HepG2 (cell line): ENCODE measurements around the gene ABCB9. TPM values are rescaled to one million over a fixed set of nuclear protein-coding genes. Genes with fewer than 3 reads are reported as not detected.

Experiments
- ARID4A ChIP-seq: sonication (generic); formaldehyde crosslinking; IDR thresholded peaks from 2 replicates; pipeline ENCODE4 v1.5.0; 2020; ENCODE audit warnings: mild to moderate bottlenecking, missing genetic modification reagents, borderline replicate concordance
- RFX5 ChIP-seq: IDR thresholded peaks from 2 replicates; pipeline ENCODE4 v1.6.1; 2011; ENCODE audit warnings: low read depth, low read length, improper control_type of control experiment
- RNF219 ChIP-seq: sonication (generic); formaldehyde crosslinking; IDR thresholded peaks from 2 replicates; pipeline ENCODE4 v1.5.0; 2020; ENCODE audit warnings: mild to moderate bottlenecking, missing genetic modification reagents
- SATB2 ChIP-seq: sonication (generic); formaldehyde crosslinking; IDR thresholded peaks from 2 replicates; pipeline ENCODE4 v1.5.0; 2020; ENCODE audit warnings: missing genetic modification reagents
- ZBTB49 ChIP-seq: sonication (generic); formaldehyde crosslinking; IDR thresholded peaks from 2 replicates; pipeline ENCODE4 v1.4.0; 2020; ENCODE audit warnings: missing genetic modification reagents, borderline replicate concordance
- ZFY ChIP-seq: sonication (generic); formaldehyde crosslinking; IDR thresholded peaks from 2 replicates; pipeline ENCODE4 v1.4.0; 2020; ENCODE audit warnings: missing genetic modification reagents
- polyA plus RNA-seq, 8 experiments: library from polyadenylated mRNA; depleted of rRNA in 3 of 8; stranded (reverse) in 7 of 8; unstranded in 1 of 8; fragments of >200 nt; fragmentation: Illumina TruSeq in 4 of 8; extraction: Trizol in 4 of 8; gene quantifications; 2 replicates each; pipeline versions ENCODE4 v1.2.1 to v1.2.3, GENCODE V29; 2011 to 2016; ENCODE audit warnings: low read depth in 4 of 8, missing spikeins in 1 of 8, mixed read lengths in 1 of 8; ENCODE audit not compliant: insufficient read depth in 1 of 8
- total RNA-seq, 5 experiments: library from RNA; depleted of rRNA; stranded (reverse); fragments of >200 nt; fragmentation: Illumina TruSeq; extraction: Trizol; gene quantifications; 2 replicates each; pipeline ENCODE4 v1.2.3, GENCODE V29; 2016; ENCODE audit warnings: low read depth in 1 of 5
- TF ChIP-seq, protein P1 (sequence below): sonication (generic); formaldehyde crosslinking; IDR thresholded peaks from 2 replicates; pipeline ENCODE4 v1.4.0; 2020; ENCODE audit warnings: missing genetic modification reagents, borderline replicate concordance
- TF ChIP-seq, protein P2 (sequence below): sonication (generic); formaldehyde crosslinking; IDR thresholded peaks from 2 replicates; pipeline ENCODE4 v1.4.0; 2020; ENCODE audit warnings: mild to moderate bottlenecking, missing genetic modification reagents
- TF ChIP-seq, protein P3 (sequence below): sonication (generic); formaldehyde crosslinking; conservative IDR thresholded peaks from 2 replicates; pipeline ENCODE4 v1.8.0; 2022; ENCODE audit warnings: missing genetic modification reagents

ABCB9 gene
- total and polyA plus RNA-seq, 2 of the 13 experiments (the other 11 are each of a cell fraction or from before 2014, with no cell fraction given) = 5.1 to 6.0 TPM

DNA sequence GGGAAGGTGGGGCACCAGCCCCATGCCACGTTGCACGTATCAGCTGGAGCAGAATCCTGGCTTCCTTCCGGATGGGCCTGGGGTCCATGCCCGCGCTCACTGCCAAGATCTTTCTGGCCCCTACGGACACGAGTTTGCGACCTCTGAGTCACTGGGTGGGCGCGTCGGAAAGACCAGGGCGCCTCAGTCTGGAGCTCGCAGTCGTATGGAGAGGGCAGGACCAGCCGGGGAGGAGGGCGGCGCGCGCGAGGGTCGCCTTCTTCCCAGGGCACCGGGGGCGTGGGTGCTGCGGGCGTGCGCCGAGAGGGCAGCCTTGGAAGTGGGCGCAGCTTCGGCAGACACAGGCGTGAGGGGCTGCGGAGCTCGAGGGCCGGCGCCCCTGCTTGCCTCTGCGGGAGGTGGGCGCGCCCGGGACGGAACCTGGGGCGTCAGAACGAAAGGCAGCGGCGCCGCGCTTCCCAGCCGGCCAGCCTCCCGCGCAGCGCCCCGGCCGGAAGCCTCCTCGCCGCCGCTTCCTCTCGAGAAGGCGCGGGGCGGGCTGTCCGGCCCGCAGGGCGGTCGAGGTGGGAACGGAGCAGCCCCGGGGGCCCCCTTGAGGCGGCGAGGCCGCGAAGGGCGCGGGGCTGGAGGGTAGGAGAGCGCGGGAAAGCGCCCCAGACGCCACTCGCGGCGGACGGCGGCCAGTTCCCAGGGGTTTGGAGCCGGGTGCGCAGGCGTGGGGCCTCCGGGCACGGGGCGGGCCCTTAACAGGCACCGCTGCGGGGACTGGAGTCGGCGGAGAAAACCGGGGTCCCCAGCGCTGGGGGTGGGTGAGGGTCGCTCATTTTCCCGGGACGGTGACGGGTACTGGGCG, 14.1 kb upstream of the ABCB9 start, which contains the start of gene ARL6IP4 (continued):
- TF ChIP-seq ARID4A (peak; percentile 87), RFX5 (no peak), ZFY (CRISPR knock-in tag) (peak; percentile 90), RNF219 (CRISPR knock-in tag) (no peak), ZBTB49 (no peak), SATB2 (0 out of 2 replicates have a peak, but pooled peaks have one; percentile 14)
- TF ChIP-seq, protein P1, sequence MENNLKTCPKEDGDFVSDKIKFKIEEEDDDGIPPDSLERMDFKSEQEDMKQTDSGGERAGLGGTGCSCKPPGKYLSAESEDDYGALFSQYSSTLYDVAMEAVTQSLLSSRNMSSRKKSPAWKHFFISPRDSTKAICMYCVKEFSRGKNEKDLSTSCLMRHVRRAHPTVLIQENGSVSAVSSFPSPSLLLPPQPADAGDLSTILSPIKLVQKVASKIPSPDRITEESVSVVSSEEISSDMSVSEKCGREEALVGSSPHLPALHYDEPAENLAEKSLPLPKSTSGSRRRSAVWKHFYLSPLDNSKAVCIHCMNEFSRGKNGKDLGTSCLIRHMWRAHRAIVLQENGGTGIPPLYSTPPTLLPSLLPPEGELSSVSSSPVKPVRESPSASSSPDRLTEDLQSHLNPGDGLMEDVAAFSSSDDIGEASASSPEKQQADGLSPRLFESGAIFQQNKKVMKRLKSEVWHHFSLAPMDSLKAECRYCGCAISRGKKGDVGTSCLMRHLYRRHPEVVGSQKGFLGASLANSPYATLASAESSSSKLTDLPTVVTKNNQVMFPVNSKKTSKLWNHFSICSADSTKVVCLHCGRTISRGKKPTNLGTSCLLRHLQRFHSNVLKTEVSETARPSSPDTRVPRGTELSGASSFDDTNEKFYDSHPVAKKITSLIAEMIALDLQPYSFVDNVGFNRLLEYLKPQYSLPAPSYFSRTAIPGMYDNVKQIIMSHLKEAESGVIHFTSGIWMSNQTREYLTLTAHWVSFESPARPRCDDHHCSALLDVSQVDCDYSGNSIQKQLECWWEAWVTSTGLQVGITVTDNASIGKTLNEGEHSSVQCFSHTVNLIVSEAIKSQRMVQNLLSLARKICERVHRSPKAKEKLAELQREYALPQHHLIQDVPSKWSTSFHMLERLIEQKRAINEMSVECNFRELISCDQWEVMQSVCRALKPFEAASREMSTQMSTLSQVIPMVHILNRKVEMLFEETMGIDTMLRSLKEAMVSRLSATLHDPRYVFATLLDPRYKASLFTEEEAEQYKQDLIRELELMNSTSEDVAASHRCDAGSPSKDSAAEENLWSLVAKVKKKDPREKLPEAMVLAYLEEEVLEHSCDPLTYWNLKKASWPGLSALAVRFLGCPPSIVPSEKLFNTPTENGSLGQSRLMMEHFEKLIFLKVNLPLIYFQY (CRISPR knock-in tag) = no peak
- TF ChIP-seq, protein P2, sequence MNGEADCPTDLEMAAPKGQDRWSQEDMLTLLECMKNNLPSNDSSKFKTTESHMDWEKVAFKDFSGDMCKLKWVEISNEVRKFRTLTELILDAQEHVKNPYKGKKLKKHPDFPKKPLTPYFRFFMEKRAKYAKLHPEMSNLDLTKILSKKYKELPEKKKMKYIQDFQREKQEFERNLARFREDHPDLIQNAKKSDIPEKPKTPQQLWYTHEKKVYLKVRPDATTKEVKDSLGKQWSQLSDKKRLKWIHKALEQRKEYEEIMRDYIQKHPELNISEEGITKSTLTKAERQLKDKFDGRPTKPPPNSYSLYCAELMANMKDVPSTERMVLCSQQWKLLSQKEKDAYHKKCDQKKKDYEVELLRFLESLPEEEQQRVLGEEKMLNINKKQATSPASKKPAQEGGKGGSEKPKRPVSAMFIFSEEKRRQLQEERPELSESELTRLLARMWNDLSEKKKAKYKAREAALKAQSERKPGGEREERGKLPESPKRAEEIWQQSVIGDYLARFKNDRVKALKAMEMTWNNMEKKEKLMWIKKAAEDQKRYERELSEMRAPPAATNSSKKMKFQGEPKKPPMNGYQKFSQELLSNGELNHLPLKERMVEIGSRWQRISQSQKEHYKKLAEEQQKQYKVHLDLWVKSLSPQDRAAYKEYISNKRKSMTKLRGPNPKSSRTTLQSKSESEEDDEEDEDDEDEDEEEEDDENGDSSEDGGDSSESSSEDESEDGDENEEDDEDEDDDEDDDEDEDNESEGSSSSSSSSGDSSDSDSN (CRISPR knock-in tag) = peak; percentile 90
- TF ChIP-seq, protein P3, sequence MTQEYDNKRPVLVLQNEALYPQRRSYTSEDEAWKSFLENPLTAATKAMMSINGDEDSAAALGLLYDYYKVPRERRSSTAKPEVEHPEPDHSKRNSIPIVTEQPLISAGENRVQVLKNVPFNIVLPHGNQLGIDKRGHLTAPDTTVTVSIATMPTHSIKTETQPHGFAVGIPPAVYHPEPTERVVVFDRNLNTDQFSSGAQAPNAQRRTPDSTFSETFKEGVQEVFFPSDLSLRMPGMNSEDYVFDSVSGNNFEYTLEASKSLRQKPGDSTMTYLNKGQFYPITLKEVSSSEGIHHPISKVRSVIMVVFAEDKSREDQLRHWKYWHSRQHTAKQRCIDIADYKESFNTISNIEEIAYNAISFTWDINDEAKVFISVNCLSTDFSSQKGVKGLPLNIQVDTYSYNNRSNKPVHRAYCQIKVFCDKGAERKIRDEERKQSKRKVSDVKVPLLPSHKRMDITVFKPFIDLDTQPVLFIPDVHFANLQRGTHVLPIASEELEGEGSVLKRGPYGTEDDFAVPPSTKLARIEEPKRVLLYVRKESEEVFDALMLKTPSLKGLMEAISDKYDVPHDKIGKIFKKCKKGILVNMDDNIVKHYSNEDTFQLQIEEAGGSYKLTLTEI (CRISPR knock-in tag) = no peak
